ENCODE data around the gene PLEKHA8. TPM values are rescaled to one million over a fixed set of nuclear protein-coding genes. Genes with fewer than 3 reads are reported as not detected.
A peak's percentile ranks its signal among the peaks of the same experiment; 100 is the strongest.

Gene PLEKHA8
- total RNA-seq, 2 experiments from 2014 or later, result 11.0 to 31.7 TPM

GRCh38 chr7:30115709-30116297 lies 87.6 kb downstream of the PLEKHA8 start:
- intact Hi-C loops (cut with micrococcal nuclease; ENCODE audit: unreplicated experiment), result loop anchor here (5.0 kb wide), 1 partner anchor 89 kb away; the partner anchor contains the start of genes FKBP14 and PLEKHA8
- Histone ChIP-seq H3K4me2 (ENCODE audit: low read length) (peak overlapping the region; percentile 67; the same call in 1 of the 2 replicates), H3K9me2 (ENCODE audit: insufficient read depth, low read length) (no peaks in the 10 kb centered on the region), H3K9me3 (ENCODE audit: low read length) (peaks cover 32% of the 10 kb centered on the region; the same call in 1 of the 2 replicates), H3K27ac (ENCODE audit: low read depth, low read length, poor library complexity, severe bottlenecking) (peak overlapping the region; percentile 86), H3K4me1 (ENCODE audit: insufficient read depth, low read length, poor library complexity, severe bottlenecking) (peaks cover 45% of the 10 kb centered on the region), H3K36me3 (ENCODE audit: insufficient read depth, low read length) (peaks cover 10% of the 10 kb centered on the region; the same call in 1 of the 2 replicates), H3K79me2 (ENCODE audit: insufficient read depth, low read depth, low read length) (no peaks in the 10 kb centered on the region), H4K20me1 (ENCODE audit: insufficient read depth, low read length) (no peaks in the 10 kb centered on the region), H2AFZ (ENCODE audit: low read length) (no peak overlapping the region), H3K4me3 (ENCODE audit: low read depth, low read length, poor library complexity, severe bottlenecking) (no peak overlapping the region)
- DNase-seq (ENCODE audit: low spot score), result no peak
- ChIA-PET CTCF (ENCODE audit: unreplicated experiment) (no interaction called here), POLR2A (interaction anchor here (1.4 kb wide), 1 partner anchor 10 kb away, joined by 4 read pairs; no protein-coding TSS in a partner anchor)
- no TSS peak for BruUV-seq (replicated peaks)
- TF ChIP-seq EZH2phosphoT487 (IDR thresholded peaks at IDR 0.05; ENCODE audit: borderline replicate concordance, low read depth, low read length) (no peak), CTCF (conservative IDR thresholded peaks at IDR 0.05; ENCODE audit: low read length) (no peak)

GRCh38 chr7:30116771-30117170 lies 88.6 kb downstream of the PLEKHA8 start:
- POLR2A ChIA-PET, result interaction anchor here (1.4 kb wide), 1 partner anchor 9 kb away, joined by 4 read pairs; no protein-coding TSS in a partner anchor
- intact Hi-C loops (cut with micrococcal nuclease; ENCODE audit: unreplicated experiment), result loop anchor here (5.0 kb wide), 1 partner anchor 89 kb away; the partner anchor contains the start of genes FKBP14 and PLEKHA8
- BruUV-seq (replicated peaks), result no TSS peak
- H3K9me2 ChIP-seq (ENCODE audit: insufficient read depth, low read length), result no peaks in the 10 kb centered on the region
- peaks cover 31% of the 10 kb centered on the region; the same call in 1 of the 2 replicates for H3K9me3 ChIP-seq (ENCODE audit: low read length)
- H3K27ac ChIP-seq (ENCODE audit: low read depth, low read length, poor library complexity, severe bottlenecking), result no peak overlapping the region
- no peak overlapping the region for H2AFZ ChIP-seq (ENCODE audit: low read length)
- CTCF ChIA-PET (ENCODE audit: unreplicated experiment), result no interaction called here
- no peak overlapping the region for H3K4me2 ChIP-seq (ENCODE audit: low read length)
- no peaks in the 10 kb centered on the region for H3K79me2 ChIP-seq (ENCODE audit: insufficient read depth, low read depth, low read length)
- no peaks in the 10 kb centered on the region for H4K20me1 ChIP-seq (ENCODE audit: insufficient read depth, low read length)
- H3K4me1 ChIP-seq (ENCODE audit: insufficient read depth, low read length, poor library complexity, severe bottlenecking), result peaks cover 45% of the 10 kb centered on the region
- H3K36me3 ChIP-seq (ENCODE audit: insufficient read depth, low read length), result peaks cover 10% of the 10 kb centered on the region; the same call in 1 of the 2 replicates
- TF ChIP-seq CTCF (conservative IDR thresholded peaks at IDR 0.05; ENCODE audit: low read length) (no peak), EZH2phosphoT487 (IDR thresholded peaks at IDR 0.05; ENCODE audit: borderline replicate concordance, low read depth, low read length) (no peak)
- no peak overlapping the region for H3K4me3 ChIP-seq (ENCODE audit: low read depth, low read length, poor library complexity, severe bottlenecking)
- no peak for DNase-seq (ENCODE audit: low spot score)

DNA sequence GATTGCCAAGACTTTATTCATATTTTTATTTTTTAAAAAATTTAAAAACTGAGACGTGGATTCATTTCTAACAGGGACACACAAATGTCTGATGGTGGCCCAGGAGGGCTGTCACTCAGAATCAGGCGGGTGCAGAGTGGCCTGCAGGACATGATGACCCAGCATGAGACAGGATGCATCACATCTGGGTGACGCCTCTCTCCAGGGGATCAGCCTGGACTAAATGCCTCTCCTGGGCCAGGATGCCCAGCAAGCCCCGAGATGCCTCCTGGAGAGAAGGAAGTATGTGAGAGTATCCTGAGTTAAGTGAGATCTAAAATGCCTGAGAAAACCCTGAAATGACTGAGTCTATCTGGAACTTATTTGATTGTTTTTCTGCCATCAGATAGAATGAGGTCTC lies 89.7 kb downstream of the PLEKHA8 start:
- intact Hi-C loops (cut with micrococcal nuclease; ENCODE audit: unreplicated experiment), result loop anchor here (5.0 kb wide), 1 partner anchor 91 kb away; the partner anchor contains the start of genes FKBP14 and PLEKHA8
- Histone ChIP-seq H3K9me2 (ENCODE audit: insufficient read depth, low read length) (no peaks in the 10 kb centered on the region), H2AFZ (ENCODE audit: low read length) (no peak overlapping the region), H3K27ac (ENCODE audit: low read depth, low read length, poor library complexity, severe bottlenecking) (no peak overlapping the region), H3K79me2 (ENCODE audit: insufficient read depth, low read depth, low read length) (no peaks in the 10 kb centered on the region), H4K20me1 (ENCODE audit: insufficient read depth, low read length) (no peaks in the 10 kb centered on the region), H3K4me3 (ENCODE audit: low read depth, low read length, poor library complexity, severe bottlenecking) (no peak overlapping the region), H3K4me2 (ENCODE audit: low read length) (no peak overlapping the region), H3K4me1 (ENCODE audit: insufficient read depth, low read length, poor library complexity, severe bottlenecking) (peaks cover 52% of the 10 kb centered on the region), H3K9me3 (ENCODE audit: low read length) (peaks cover 21% of the 10 kb centered on the region; the same call in 1 of the 2 replicates), H3K36me3 (ENCODE audit: insufficient read depth, low read length) (peaks cover 8% of the 10 kb centered on the region; the same call in 1 of the 2 replicates)
- DNase-seq (ENCODE audit: low spot score), result no peak
- CTCF ChIA-PET (ENCODE audit: unreplicated experiment), result no interaction called here
- no TSS peak for BruUV-seq (replicated peaks)
- TF ChIP-seq EZH2phosphoT487 (IDR thresholded peaks at IDR 0.05; ENCODE audit: borderline replicate concordance, low read depth, low read length) (no peak), CTCF (conservative IDR thresholded peaks at IDR 0.05; ENCODE audit: low read length) (no peak)
- POLR2A ChIA-PET, result interaction anchor here (0.5 to 0.7 kb wide), 2 partner anchors 710 to 1647 kb away, joined by 3 read pairs; no protein-coding TSS in a partner anchor
